ENCODE results near the gene IL10.
"Not testable (repeated sequence)": the region's sequence is repeated elsewhere in the genome, so short reads cannot be mapped to it uniquely, and the experiment has no call there.

IL10 gene

DNA sequence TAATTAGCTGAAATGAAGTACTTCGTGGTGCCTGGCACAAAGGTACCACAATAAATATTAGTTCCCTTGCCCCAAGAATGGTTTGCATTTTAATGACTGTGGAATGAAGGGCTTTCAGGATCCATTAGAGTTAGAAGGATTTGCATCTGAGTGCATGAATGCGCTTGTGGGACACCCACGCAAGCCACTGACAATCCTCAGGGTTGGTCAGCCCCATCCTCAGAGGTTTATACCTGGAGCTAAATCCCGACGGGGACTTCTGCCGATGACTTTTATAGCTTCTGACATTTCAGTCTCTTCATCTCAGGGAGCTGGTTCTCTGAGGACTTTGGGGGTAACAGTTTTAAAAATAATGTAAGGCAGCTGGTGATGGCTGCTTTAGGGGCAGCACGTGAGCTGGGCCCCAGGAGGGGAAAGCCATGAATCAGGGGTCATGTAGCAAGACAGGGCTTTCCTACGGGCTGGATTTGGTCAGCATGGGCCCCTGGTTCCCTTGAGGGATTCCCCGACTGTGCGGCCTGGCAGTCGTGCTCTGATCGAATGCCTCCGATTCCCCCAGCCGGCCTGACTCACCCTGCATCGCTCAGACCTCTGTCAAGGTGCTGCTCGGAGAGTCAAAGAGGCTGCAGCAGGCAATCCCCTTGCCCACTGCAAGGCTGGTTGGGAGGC, 20.8 kb upstream of the IL10 start:
- DNase-seq = no peak

DNA sequence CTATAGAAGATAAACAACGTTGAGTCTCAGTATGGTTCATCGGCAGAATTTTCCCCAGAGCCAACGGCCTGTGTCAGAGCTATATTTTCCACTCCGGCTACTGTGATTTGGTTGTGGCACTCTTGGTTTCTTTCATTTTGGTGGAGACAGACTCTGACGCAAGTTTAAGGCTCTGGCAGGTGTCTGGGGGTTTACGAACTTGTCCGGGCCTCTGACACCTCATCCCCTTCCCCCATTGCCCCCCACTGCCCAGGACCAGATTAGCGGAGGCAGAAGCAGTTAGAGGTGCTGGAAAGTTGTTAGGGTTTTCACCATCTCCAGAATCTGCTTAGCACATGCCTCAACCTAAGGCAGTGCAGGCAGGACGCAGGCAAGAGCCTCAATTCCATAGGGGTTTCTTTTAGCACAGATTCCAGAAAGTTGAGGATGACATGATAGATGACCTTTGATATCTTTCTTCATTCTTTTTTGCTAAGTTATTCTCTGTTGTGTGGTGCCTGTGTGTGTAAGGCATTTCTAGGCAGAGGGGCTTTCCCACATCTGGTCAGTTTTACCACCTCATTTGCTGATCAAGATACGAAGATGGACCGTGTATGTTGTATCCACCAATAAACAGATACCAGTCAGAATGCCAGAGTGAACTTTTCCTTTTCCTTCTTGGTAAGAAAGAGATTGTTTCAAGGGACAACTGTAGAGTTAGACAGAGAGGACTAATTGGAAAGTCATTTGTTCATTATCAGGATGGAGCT, 18.4 kb upstream of the IL10 start:
- DNase-seq = no peak

DNA sequence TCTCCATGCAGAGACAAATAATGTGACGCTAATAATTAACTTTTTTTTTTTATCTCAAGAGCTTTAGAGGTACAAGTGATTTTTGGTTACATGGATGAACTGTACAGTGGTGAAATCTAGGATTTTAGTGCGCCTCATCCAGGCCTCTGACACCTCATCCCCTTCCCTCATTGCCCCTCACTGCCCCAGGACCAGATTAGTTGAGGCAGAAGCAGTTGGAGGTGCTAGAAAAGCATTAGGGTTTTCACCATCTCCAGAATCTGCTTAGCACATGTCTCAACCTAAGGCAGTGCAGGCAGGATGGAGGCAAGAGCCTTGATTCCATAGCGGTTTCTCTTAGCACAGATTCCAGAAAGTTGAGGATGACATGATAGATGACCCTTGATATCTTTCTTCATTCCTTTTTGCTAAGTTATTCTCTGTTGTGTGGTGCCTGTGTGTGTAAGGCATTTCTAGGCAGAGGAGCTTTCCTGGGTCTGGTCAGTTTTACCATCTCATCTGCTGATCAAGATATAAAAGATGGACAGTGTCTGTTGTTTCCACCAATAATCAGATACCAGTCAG, 16.3 kb upstream of the IL10 start:
- DNase-seq = no peak

DNA sequence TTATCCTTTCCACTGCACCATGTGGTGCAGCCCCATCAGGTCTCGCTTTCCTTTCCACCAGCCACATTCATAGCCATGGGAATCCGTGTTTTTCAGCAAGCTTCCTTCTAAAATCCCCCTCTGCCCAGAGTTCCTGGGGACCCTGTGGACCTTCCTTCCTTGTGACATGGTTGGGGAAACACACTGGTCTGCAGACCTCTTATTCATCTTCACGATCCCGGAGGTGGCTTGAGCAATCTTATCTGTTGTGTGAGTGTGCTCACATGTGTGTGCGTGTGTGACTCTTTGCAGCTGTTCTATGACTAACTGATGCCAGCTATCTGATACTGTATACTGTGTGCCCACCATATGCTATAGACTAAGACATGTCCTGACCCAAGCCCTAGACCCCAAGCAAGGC, 15.6 kb upstream of the IL10 start:
- no peak for DNase-seq

DNA sequence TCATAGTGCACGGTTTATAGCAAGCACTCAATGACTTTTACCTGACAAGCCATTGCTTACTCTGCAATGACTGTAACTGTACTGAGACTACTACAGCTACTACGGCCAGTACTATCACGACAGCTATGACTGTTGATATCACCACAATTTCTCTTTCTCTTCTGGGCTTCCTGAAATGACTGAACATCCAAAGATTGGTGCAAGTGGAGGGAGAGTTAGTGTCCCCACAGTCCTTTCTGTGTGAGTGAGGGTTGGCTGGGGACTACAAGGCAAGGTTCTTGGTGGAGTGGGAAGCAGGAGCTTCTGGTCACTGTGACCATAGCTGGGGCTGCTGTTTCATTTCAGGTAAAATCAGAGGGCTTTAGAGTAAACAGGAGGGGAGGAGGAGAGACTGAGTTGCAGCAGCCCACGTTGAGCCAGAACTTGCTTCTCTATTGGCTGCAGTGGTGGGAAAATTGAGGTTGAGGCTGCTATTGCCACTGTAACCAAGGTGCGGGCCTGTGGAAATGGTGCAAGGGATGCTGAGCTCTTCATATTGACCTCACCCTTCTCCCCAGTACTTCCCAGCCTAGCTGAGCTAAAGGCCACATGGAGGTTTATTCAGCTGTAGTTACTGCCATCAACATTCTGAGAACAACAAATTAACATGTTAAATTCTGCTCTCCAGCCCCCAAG, 14.1 kb upstream of the IL10 start:
- no peak for DNase-seq

DNA sequence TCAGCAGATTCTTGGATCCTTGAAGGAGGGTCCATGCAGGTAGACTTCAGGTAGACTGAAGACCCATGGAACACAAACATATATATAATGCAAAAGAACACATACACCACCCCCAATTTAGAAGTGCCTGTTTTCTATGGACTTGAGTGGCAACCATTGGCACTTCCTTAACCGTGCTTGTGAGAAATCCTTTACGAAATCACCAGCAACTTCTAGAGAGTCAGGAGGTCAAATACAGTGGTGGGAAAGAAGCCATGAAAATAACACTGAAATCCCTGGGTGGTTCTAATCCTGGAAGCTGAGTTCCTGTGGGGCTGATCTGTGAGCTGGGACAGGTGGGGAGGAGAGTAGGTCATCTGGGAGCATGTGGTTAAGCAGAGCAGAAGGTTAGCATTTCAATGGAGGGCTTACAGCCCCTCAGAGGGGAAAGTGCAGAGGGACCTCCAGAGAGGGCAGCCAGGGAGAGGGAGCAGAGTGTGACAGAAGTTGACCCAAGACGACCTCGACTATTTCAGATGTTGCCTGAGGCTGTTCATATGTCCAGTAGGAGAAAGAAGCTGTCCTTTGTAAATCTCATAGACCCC, 13.0 kb upstream of the IL10 start:
- no peak for DNase-seq

DNA sequence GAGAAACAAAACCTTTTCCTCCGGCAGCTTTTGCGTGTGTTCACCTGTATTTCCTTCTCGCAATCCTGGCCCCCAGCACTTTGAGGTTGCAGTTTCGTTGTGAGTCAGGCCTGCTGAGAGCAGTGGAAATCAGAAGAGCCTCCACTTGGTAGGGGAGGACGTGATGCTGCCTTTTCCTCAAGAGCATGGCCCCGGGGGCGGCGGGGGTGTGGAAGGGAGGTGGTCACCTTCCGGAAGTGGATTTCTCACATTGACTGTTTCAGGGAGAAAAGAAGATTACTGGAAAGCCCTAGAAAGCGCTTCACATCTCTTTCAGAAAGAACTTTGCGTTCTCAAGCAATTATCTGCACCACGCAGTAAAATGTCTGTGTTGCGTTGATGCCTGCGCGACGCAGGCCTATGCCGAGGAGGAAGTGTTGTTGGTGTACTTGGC, 12.2 kb upstream of the IL10 start:
- DNase-seq = no peak

DNA sequence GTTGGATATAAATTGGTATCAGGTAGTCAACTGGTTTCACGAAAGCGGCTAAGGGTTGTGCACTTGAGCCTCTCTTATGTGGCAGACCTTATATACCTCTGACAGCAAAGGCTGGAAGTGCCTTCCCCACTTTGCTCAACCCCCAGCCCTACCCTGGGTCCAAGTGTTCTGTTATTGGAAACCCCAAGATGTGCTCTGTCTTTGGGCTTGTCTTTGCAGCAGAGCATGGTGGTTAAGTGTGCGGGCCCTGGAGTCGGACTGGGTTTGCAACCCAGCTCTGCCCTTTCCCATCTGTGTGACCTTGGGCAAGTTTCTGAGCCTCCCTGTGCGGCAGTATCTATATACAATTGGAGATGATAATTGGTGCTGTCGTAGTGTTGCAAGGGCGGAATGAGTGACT, 11.2 kb upstream of the IL10 start:
- no peak for DNase-seq

DNA sequence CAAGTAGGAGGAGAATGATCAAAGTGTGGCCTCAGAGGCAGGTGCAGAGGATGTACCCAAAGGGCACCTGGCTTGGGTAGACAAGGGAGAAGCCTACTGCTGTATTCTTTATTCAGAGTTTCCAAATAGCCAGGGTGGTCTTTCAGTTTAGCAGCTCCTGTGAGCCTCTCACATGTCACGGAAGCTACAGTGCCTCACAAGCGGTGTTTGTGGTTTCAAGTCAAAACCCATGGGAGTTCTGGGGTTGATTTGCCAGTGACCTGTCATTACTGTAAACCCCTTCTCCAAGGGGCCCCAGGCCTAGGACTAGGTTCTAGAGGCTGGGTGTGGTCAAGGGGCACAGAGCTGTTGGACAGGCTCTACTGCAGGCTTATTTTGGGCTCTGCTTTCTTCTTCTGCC, 10.2 kb upstream of the IL10 start:
- no peak for DNase-seq

DNA sequence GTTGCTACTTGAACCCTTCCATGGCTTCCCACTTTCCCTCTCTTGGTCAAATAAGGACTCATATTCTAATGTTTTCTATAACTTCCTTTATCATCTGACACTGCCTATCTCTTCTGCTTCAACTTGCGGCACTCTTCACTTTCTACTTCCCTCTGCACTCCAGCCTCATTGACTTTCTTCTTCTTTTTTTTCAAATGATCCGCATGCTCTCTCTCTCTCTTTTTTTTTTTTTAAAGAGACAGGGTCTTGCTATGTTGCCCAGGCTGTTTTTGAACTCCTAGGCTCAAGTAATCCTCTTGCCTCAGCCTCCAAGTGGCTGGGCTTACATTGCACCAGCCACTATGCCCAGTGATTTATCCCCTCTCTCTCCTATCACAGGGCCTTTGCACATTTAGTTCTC, 7.3 kb upstream of the IL10 start:
- DNase-seq = no peak

DNA sequence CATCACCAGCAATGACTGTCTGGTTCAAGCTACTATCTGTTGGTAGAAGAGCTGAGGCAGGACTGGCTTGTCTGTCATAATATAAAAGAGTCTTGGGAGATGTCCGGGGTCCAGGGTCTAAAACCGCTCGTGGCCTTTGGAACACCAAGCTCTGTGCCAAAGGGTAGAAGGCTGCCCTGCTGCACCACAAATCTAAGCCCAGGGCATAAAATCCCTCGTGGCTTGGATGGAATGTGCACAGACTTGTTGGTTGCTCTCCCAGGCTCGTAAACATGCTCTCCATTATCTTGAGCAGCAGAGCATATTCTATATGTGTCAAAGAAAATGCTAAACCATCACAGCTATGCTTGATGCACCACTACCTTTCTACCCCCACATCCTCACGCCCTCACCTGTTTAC, 6.6 kb upstream of the IL10 start:
- not testable (repeated sequence) for DNase-seq

DNA sequence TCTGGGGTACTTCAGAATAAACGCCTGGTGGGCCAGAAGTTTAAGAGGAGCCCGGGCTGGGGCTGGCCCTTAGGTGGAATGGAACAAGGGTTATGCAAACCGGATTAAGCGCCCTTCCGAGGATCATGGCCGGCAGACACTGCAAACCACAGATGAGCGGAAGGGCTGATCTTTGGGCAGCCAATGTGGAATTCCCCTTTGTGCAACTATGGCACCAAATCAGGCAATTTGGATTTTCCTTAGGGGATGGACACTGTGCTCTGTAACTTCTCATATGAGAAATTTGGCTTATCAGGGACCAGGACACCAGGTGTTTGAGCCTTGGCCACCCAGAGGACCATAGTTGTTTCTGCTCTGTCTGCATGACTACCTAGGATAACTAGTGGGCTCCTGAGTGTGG, 5.7 kb upstream of the IL10 start:
- no peak for DNase-seq

DNA sequence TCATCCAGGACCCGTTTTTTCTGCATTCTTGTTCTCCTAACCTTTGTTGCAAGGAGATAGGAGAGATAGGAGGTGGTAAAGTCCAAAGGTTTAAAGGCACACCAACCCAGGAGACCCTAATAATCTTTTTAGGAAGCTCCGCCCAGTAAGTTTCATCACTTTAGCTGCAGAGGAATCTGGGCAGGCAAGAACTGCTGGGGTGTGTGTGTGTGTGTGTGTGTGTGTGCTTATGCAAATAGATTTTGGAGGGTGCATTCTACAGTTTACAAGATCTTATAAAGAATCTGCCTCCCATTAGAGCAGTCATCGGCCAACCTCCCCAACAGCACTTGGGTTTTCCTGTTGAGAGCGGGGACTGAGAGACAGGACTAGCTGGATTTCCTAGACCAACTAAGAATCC, 3.9 kb upstream of the IL10 start:
- DNase-seq = no peak

DNA sequence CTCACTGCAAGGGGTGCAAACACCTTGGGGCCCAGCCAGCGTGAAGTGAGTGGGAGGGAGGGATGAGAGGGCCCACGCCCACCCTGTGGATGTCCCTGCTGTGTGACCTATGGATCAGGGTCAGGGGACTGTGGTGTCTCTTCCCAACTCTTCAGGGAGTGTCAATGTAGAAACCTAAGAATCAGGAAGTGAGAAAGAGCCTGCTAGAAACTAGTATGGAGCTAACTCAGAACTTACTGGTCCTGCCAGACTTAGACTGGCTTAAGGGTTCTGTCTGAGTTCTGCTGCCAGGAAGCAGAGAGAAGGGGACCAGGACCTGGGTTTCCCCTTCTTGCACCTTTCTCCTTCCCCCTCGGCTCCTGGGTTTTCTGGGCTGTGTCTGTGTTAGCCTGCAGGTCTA, 1.8 kb upstream of the IL10 start:
- no peak for DNase-seq

DNA sequence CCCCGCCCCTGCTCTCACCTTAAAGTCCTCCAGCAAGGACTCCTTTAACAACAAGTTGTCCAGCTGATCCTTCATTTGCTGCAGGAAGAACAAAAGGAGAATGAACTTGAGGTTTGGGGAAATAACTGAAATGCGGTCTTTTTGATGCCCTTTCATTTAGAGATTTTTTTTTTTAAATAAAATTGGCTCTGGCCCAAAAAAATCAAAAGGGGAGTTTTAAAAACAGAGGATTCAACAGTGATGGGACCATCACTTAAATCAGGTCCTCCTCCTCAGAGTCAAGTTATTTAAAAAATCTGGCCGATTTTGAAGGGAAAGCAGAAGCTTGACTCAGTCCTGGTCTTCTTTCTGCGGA, 979 bp downstream of the IL10 start:
- DNase-seq = no peak

DNA sequence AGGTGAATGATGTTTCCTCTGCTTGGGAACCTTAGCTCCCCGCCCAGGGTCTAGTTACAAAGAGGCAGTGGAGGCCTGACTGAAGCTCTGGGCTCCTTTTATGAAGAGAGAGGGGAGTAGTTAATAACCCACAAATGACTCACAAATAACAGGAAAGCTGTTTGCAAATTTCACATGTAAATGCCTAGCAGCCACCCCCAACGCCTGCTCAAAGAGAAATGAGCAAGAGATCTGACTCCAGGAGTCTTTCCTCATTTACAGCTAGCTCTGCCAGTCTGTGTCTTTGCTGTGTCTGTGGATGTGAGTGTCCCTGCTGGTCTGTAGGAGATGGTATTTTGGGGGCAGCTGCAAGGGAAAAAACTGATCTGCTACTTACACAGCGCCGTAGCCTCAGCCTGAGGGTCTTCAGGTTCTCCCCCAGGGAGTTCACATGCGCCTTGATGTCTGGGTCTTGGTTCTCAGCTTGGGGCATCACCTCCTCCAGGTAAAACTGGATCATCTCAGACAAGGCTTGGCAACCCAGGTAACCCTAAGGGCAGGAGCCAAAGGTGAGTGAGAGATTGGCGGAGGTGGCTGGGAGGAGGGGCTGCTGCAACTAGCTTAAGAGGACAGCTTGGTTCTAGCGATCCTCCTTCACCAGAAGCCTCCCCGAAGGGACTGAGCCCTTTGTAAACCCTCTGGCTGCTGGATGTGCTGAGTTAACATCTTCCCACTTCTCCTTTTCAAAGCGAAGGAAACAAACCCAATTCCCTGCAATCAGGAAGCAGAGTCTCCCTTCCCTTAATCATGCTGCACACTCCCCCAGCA, 1.6 kb downstream of the IL10 start, which contains the start of gene IL19:
IL19 (plus strand) TSS at position 243 of the 807 bp plus-strand sequence. CDS start 65,890 bp downstream, outside the sequence.
- DNase-seq = no peak

DNA sequence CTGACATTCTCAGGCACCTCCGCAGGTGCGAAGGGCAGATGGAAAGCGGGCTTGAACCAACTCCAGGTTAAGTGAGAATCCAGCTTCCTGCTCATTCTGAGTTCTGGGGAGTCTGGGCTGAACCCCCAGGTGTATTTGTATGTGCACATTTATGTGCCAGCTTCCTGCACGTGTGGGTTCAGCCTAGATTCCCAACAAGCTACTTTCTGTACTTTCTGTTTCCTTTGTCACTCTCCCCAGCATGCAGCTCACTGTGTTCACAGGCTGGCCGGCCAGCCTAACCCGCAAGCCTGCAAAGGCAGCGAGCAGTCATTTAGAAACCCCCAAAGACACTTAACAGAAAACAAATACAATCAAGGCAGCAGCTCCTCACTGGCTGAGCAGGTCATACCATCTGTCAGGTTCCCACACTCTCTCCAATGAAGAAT, 3.0 kb downstream of the IL10 start:
- no peak for DNase-seq

DNA sequence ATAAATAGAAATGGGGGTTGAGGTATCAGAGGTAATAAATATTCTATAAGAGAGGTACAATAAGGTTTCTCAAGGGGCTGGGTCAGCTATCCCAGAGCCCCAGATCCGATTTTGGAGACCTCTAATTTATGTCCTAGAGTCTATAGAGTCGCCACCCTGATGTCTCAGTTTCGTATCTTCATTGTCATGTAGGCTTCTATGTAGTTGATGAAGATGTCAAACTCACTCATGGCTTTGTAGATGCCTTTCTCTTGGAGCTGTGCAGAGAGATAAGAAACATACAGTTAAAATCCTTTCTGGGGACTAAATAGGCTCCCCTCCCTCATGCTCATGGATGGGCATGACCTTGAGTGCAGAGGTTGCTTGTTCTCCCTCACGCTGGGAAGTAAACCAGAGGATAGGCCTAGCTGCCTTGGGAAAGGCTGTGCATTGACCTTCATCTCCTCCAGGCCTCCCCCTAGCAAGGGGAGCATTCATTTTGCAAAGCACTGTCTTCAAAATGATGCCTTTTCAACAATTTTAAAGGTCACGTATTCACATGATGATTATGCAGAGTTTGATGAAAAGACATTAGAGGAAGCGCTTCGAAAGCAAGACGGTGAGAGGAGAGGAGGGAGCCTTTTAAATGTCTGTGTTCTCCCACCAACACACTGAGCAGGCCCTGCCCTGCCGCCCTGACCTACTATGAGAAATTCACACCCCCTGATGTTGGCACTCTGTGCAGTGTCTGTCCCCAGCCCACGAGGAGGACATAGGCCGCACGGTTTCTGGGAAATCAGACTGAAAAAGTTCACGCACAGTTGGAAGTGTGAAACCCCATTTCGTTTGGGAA, 3.6 kb downstream of the IL10 start:
- DNase-seq = no peak

DNA sequence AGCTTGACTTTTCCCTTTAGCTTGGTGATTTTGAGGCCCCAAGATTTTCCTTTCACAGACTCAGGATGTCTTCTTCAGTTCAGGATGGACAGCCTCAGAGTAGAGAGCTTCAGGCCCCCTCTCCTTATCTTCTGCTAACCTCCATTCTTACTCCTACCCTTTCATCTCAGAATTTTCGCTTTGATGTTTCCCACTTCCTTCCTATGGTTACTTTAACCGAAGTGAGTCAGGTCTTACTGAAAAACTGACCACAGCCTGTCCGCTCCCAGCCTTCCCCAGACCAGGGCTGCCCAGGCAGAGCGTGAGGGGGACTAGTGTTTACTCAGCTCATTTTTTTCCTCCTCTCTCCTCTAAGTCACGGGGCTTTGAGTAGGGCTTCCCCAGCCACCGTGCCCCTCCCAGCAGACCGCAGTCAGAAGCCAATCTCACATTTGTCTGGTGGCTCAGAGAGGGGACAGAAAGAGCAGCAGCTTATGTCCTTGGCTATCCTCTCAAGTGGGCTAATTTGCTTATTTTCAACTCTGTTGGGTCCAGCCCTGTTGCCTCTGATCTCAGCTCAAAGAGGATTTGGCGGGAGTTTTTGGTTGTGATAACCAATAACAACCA, 5.9 kb downstream of the IL10 start:
- no peak for DNase-seq

DNA sequence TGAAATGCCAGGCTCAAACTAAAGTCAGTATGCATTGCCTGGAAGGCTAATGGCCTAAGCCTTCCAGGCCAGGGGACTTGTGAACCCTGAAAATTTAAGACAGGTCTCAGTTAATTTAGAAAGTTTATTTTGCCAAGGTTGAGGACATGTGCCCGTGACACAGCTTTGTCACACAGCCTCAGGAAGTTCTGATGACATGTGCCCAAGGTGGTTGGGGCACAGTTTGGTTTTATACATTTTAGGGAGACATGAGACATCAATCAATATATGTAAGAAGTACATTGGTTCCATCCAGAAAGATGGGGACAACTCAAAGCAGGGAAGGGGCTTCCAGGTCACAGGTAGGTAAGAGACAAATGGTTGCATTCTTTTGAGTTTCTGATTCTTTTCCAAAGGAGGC, 6.5 kb downstream of the IL10 start:
- DNase-seq = not testable (repeated sequence)

DNA sequence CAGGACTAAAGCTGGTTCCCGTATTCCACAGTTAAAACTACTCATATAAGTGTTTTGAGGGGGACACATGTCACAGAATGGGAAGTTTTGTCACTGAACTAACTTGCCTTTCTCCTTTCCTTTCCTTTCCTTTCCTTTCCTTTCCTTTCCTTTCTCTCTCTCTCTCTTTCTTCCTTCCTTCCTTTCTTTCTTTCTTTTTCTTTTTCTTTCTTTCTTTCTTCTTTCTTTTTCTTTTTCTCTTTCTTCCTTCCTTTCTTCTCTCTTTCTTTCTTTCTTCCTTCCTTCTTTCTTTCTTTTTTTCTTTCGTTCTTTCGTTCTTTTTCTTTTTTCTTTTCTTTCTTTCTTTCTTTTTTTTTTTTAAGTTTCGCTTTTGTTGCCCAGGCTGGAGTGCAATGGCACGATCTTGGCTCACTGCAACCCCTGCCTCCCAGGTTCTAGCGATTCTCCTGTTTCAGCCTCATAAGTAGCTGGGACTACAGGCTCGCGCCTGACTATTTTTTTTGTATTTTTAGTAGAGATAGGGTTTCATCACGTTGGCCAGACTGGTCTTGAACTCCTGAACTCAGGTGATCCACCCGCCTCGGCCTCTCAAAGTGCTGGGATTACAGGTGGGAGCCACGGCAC, 9.4 kb downstream of the IL10 start:
- not testable (repeated sequence) for DNase-seq

Data from NCI-H1694 (cell line).